IMR-90 (cell line): ENCODE results near the gene NINJ2. TPM values are rescaled to one million over a fixed set of nuclear protein-coding genes. Genes with fewer than 3 reads are reported as not detected.

Experiments
- ATAC-seq: fragments of 200-7000 bp; cut with Tn5 transposase; 2 replicates; pipeline ENCODE4 v1.9.1; 2020; ENCODE audit warnings: low read depth, mild to moderate bottlenecking, moderate library complexity
- BruUV-seq: library from RNA; stranded (reverse); fragments of 400-500 nt; replicated peaks from 2 replicates; lab custom pipeline; 2021; lab: Mats Ljungman, UMichigan
- CTCF ChIA-PET: fragments of 300-600 bp; formaldehyde crosslinking; extraction: SDS; loops from one replicate; lab custom pipeline; 2021; ENCODE audit warnings: antibody characterized with exemption; lab: Yijun Ruan, JAX
- POLR2A ChIA-PET: fragments of 300-600 bp; sonication (Branson Sonifier 250); formaldehyde crosslinking; loops from one replicate; lab custom pipeline; 2022; ENCODE audit warnings: antibody characterized with exemption; ENCODE audit not compliant: unreplicated experiment; lab: Charles Lee
- DNase-seq: peaks from one replicate; pipeline ENCODE4 v3.0.0; 2013
- H2AFZ ChIP-seq: replicated peaks from 2 replicates; pipeline ENCODE3; 2013; ENCODE audit warnings: low read length, mild to moderate bottlenecking; ENCODE audit not compliant: poor library complexity
- H2AK5ac ChIP-seq: 2 replicates; pipeline ENCODE4 v1.6.1; 2013; ENCODE audit warnings: low read depth, low read length, inconsistent platforms
- H2AK9ac ChIP-seq: replicated peaks from 2 replicates; pipeline ENCODE3; 2013; ENCODE audit warnings: mild to moderate bottlenecking, low read depth, low read length, moderate library complexity; ENCODE audit not compliant: poor library complexity
- H2BK120ac ChIP-seq: 2 replicates; pipeline ENCODE4 v1.6.1; 2013; ENCODE audit warnings: low read depth, low read length, inconsistent platforms
- H2BK15ac ChIP-seq: 3 replicates; pipeline ENCODE4 v1.6.1; 2013; ENCODE audit warnings: low read depth, low read length, inconsistent platforms
- H2BK20ac ChIP-seq: 2 replicates; pipeline ENCODE4 v1.6.1; 2013; ENCODE audit warnings: low read depth, mild to moderate bottlenecking, inconsistent platforms, low read length, moderate library complexity
- H2BK5ac ChIP-seq: 2 replicates; pipeline ENCODE4 v1.6.1; 2013; ENCODE audit warnings: mild to moderate bottlenecking, low read depth, low read length, inconsistent platforms; ENCODE audit not compliant: poor library complexity, severe bottlenecking
- H3K14ac ChIP-seq: replicated peaks from 2 replicates; pipeline ENCODE4 v1.6.1; 2013; ENCODE audit warnings: low read depth, low read length, inconsistent platforms
- H3K18ac ChIP-seq: 2 replicates; pipeline ENCODE4 v1.6.1; 2013; ENCODE audit warnings: low read depth, low read length, control low read depth
- H3K23ac ChIP-seq: 2 replicates; pipeline ENCODE4 v1.6.1; 2013; ENCODE audit warnings: low read depth, low read length, inconsistent platforms
- H3K27ac ChIP-seq: 2 replicates; pipeline ENCODE4 v1.5.1; 2013; ENCODE audit warnings: mild to moderate bottlenecking, control low read depth, low read length; ENCODE audit not compliant: insufficient read depth
- H3K27me3 ChIP-seq: 2 replicates; pipeline ENCODE4 v1.6.1; 2013; ENCODE audit warnings: low read length; ENCODE audit not compliant: control insufficient read depth, insufficient read depth
- H3K36me3 ChIP-seq: 2 replicates; pipeline ENCODE4 v1.6.1; 2013; ENCODE audit warnings: low read length, mixed read lengths; ENCODE audit not compliant: control insufficient read depth, insufficient read depth
- H3K4ac ChIP-seq: 2 replicates; pipeline ENCODE4 v1.6.1; 2013; ENCODE audit warnings: low read depth, low read length, inconsistent platforms
- H3K4me1 ChIP-seq: 2 replicates; pipeline ENCODE4 v1.6.1; 2013; ENCODE audit warnings: low read length, mixed read lengths; ENCODE audit not compliant: control insufficient read depth, insufficient read depth
- H3K4me2 ChIP-seq: 2 replicates; pipeline ENCODE4 v1.6.1; 2013; ENCODE audit warnings: low read depth, mild to moderate bottlenecking, control low read depth, low read length, moderate library complexity
- H3K4me3 ChIP-seq: 2 replicates; pipeline ENCODE4 v1.5.1; 2013; ENCODE audit warnings: low read depth, mild to moderate bottlenecking, control low read depth, low read length, moderate library complexity; ENCODE audit not compliant: insufficient read depth
- H3K56ac ChIP-seq: 2 replicates; pipeline ENCODE4 v1.6.1; 2013; ENCODE audit warnings: low read length, inconsistent platforms; ENCODE audit not compliant: insufficient read depth; ENCODE audit errors: extremely low read depth
- H3K79me1 ChIP-seq, 2 experiments: 2 replicates each; pipeline ENCODE4 v1.6.1; 2013; ENCODE audit warnings: low read length in 2 of 2, inconsistent platforms in 1 of 2, low read depth in 1 of 2
- H3K9ac ChIP-seq: 2 replicates; pipeline ENCODE4 v1.6.1; 2013; ENCODE audit warnings: low read depth, low read length, control low read depth
- H3K9me1 ChIP-seq: 2 replicates; pipeline ENCODE4 v1.6.1; 2013; ENCODE audit warnings: low read length, inconsistent platforms; ENCODE audit not compliant: insufficient read depth
- H3K9me3 ChIP-seq: 2 replicates; pipeline ENCODE4 v1.6.1; 2013; ENCODE audit warnings: low read length; ENCODE audit not compliant: control insufficient read depth, insufficient read depth
- H4K20me1 ChIP-seq: 2 replicates; pipeline ENCODE4 v1.6.1; 2013; ENCODE audit warnings: low read length, inconsistent platforms; ENCODE audit not compliant: insufficient read depth
- H4K5ac ChIP-seq: 2 replicates; pipeline ENCODE4 v1.6.1; 2013; ENCODE audit warnings: mild to moderate bottlenecking, low read depth, low read length, control low read depth
- H4K8ac ChIP-seq, 2 experiments: 2 replicates each; pipeline ENCODE4 v1.6.1; 2013; ENCODE audit warnings: low read depth in 2 of 2, low read length in 2 of 2, control low read depth in 1 of 2, inconsistent platforms in 1 of 2
- H4K91ac ChIP-seq: 2 replicates; pipeline ENCODE4 v1.6.1; 2013; ENCODE audit warnings: low read depth, low read length, inconsistent platforms; ENCODE audit not compliant: insufficient read depth
- BHLHE40 ChIP-seq: fragments of 150-350 bp; IDR thresholded peaks from 2 replicates; pipeline ENCODE4 v1.6.1; 2016; ENCODE audit warnings: mild to moderate bottlenecking, low read depth, low read length
- CHD1 ChIP-seq: IDR thresholded peaks from 2 replicates; pipeline ENCODE4 v1.6.1; 2012; ENCODE audit warnings: low read depth, low read length, improper control_type of control experiment
- CTCF ChIP-seq: conservative IDR thresholded peaks from 2 replicates; pipeline ENCODE4 v1.5.1; 2012; ENCODE audit warnings: mild to moderate bottlenecking, low read depth, low read length, improper control_type of control experiment
- FOS ChIP-seq: fragments of 150-350 bp; IDR thresholded peaks from 2 replicates; pipeline ENCODE4 v1.6.1; 2016; ENCODE audit warnings: low read depth, low read length
- MAFK ChIP-seq: IDR thresholded peaks from 2 replicates; pipeline ENCODE4 v1.6.1; 2012; ENCODE audit warnings: low read depth, low read length, improper control_type of control experiment
- MAZ ChIP-seq: IDR thresholded peaks from 2 replicates; pipeline ENCODE4 v1.6.1; 2012; ENCODE audit warnings: low read depth, mild to moderate bottlenecking, low read length, improper control_type of control experiment, moderate library complexity, borderline replicate concordance
- MXI1 ChIP-seq: IDR thresholded peaks from 2 replicates; pipeline ENCODE4 v1.6.1; 2012; ENCODE audit warnings: low read depth, mild to moderate bottlenecking, low read length, moderate library complexity, borderline replicate concordance
- NFE2L2 ChIP-seq: fragments of 150-350 bp; IDR thresholded peaks from 2 replicates; pipeline ENCODE4 v1.6.1; 2016; ENCODE audit warnings: low read depth, mild to moderate bottlenecking, low read length
- POLR2A ChIP-seq: IDR thresholded peaks from 2 replicates; pipeline ENCODE4 v1.6.1; 2012; ENCODE audit warnings: mild to moderate bottlenecking, low read depth, low read length
- RAD21 ChIP-seq: IDR thresholded peaks from 2 replicates; pipeline ENCODE4 v1.6.1; 2012; ENCODE audit warnings: low read length, improper control_type of control experiment
- RCOR1 ChIP-seq: IDR thresholded peaks from 2 replicates; pipeline ENCODE4 v1.6.1; 2012; ENCODE audit warnings: mild to moderate bottlenecking, low read length, improper control_type of control experiment; ENCODE audit not compliant: insufficient replicate concordance
- RFX5 ChIP-seq: IDR thresholded peaks from 2 replicates; pipeline ENCODE4 v1.8.0; 2012; ENCODE audit warnings: low read depth, mild to moderate bottlenecking, low read length, moderate library complexity
- SMC3 ChIP-seq: fragments of 150-350 bp; IDR thresholded peaks from 2 replicates; pipeline ENCODE4 v1.6.1; 2016; ENCODE audit warnings: low read depth, mild to moderate bottlenecking, antibody characterized with exemption, low read length, moderate library complexity
- WGBS, 2 experiments: methylation state at CpG; one replicate each; pipeline versions ENCODE4 v1.1.5 to v1.1.7; 2013; ENCODE audit warnings: missing lambda C conversion rate in 2 of 2; ENCODE audit not compliant: insufficient read length in 1 of 2; ENCODE audit errors: extremely low coverage in 2 of 2; 5-methylcytosine and 5-hydroxymethylcytosine counted together
- dilution Hi-C: fragments of 300-500 bp; cut with HindIII; formaldehyde crosslinking; loops from one replicate; pipeline ENCODE4 v1.14.3; 2018; ENCODE audit warnings: low sequenced_read_pairs; ENCODE audit not compliant: unreplicated experiment
- in situ Hi-C: fragments of 300-500 bp; cut with MboI; formaldehyde crosslinking; loops from 3 replicates; pipeline ENCODE4 v1.14.3; 2019; ENCODE audit warnings: low sequenced_read_pairs, inconsistent platforms, mixed read lengths
- intact Hi-C: fragments of 100-400 bp; cut with micrococcal nuclease; formaldehyde crosslinking; loops from 2 replicates; pipeline ENCODE4 v1.10.0; 2022
- polyA plus RNA-seq, 3 experiments: library from polyadenylated mRNA; depleted of rRNA; stranded (reverse); fragments of >200 nt; gene quantifications; 2 replicates each; pipeline ENCODE4 v1.2.3, GENCODE V29; 2012; ENCODE audit warnings: low replicate concordance in 1 of 3
- total RNA-seq: library from RNA; depleted of rRNA; stranded (reverse); fragments of >200 nt; gene quantifications from 2 replicates; pipeline ENCODE4 v1.2.3, GENCODE V29; 2012
- TF ChIP-seq, protein P1 (sequence below): fragments of 150-350 bp; IDR thresholded peaks from 2 replicates; pipeline ENCODE4 v1.6.1; 2017; ENCODE audit warnings: mild to moderate bottlenecking, antibody characterized with exemption, low read length, low read depth
- TF ChIP-seq, protein P2 (sequence below): fragments of 150-350 bp; IDR thresholded peaks from 2 replicates; pipeline ENCODE4 v1.6.1; 2016; ENCODE audit warnings: low read depth, mild to moderate bottlenecking, low read length, moderate library complexity, borderline replicate concordance

NINJ2 gene
- total and polyA plus RNA-seq, 2 of the 4 experiments (the other 2 are of a cell fraction) = not detected

DNA sequence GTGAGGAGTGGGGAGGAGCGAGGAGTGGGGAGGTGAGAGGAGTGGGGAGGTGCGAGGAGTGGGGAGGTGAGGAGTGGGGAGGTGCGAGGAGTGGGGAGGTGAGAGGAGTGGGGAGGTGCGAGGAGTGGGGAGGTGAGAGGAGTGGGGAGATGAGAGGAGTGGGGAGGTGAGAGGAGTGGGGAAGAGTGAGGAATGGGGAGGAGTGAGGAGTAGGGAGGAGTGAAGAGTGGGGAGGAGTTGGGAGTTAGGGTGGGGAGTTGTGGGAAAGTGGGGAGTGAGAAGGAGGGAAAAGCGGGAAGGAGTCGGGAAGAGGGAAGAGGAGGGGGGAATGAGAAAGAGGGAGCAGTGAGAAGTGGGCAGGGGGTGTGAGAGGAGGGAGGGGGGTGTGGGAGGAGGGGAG, 117.4 kb downstream of the NINJ2 start:
- in situ Hi-C loops = no loop called here
- H3K36me3 ChIP-seq = no peaks in the 10 kb centered on the region
- H4K91ac ChIP-seq = no peak overlapping the region
- no peaks in the 10 kb centered on the region for H3K9me3 ChIP-seq
- no peak overlapping the region for H3K4ac ChIP-seq
- no peak overlapping the region for H4K8ac ChIP-seq
- TF ChIP-seq SMC3 = no peak
- no peak for TF ChIP-seq MAFK
- TF ChIP-seq, protein P1, sequence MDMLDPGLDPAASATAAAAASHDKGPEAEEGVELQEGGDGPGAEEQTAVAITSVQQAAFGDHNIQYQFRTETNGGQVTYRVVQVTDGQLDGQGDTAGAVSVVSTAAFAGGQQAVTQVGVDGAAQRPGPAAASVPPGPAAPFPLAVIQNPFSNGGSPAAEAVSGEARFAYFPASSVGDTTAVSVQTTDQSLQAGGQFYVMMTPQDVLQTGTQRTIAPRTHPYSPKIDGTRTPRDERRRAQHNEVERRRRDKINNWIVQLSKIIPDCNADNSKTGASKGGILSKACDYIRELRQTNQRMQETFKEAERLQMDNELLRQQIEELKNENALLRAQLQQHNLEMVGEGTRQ = no peak
- no peak for TF ChIP-seq FOS
- no peak for TF ChIP-seq POLR2A
- no peak for TF ChIP-seq RAD21
- TF ChIP-seq CHD1 = no peak
- no peak for TF ChIP-seq MXI1
- no peak for TF ChIP-seq BHLHE40
- TF ChIP-seq RFX5 = no peak
- TF ChIP-seq MAZ = no peak
- TF ChIP-seq, protein P2, sequence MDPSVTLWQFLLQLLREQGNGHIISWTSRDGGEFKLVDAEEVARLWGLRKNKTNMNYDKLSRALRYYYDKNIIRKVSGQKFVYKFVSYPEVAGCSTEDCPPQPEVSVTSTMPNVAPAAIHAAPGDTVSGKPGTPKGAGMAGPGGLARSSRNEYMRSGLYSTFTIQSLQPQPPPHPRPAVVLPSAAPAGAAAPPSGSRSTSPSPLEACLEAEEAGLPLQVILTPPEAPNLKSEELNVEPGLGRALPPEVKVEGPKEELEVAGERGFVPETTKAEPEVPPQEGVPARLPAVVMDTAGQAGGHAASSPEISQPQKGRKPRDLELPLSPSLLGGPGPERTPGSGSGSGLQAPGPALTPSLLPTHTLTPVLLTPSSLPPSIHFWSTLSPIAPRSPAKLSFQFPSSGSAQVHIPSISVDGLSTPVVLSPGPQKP = no peak
- TF ChIP-seq RCOR1 = no peak
- no peak for TF ChIP-seq CTCF
- TF ChIP-seq NFE2L2 = no peak
- no peaks in the 10 kb centered on the region for H3K4me1 ChIP-seq
- H2AK9ac ChIP-seq = no peak overlapping the region
- intact Hi-C loops = loop anchor here (10.0 kb wide), 1 partner anchor 221 kb away; no protein-coding TSS in a partner anchor
- H2BK15ac ChIP-seq = no peak overlapping the region
- no peaks in the 10 kb centered on the region for H3K9me1 ChIP-seq
- no peaks in the 10 kb centered on the region for H4K20me1 ChIP-seq
- H4K5ac ChIP-seq = no peak overlapping the region
- WGBS, 2 experiments = 80 to 100% methylated on average over 1 to 2 of the region's 6 CpGs
- H2BK20ac ChIP-seq = no peak overlapping the region
- H3K18ac ChIP-seq = no peak overlapping the region
- no peak for ATAC-seq
- H3K14ac ChIP-seq = no peak overlapping the region
- ChIA-PET CTCF (interaction anchor here (1.5 kb wide), 1 partner anchor 103 kb away, joined by 4 read pairs; no protein-coding TSS in a partner anchor), POLR2A (no interaction called here)
- DNase-seq = no peak
- BruUV-seq = no TSS peak
- no peak overlapping the region for H2BK120ac ChIP-seq
- no peaks in the 10 kb centered on the region for H3K79me1 ChIP-seq
- no peak overlapping the region for H2AK5ac ChIP-seq
- no peak overlapping the region for H2BK5ac ChIP-seq
- H3K4me2 ChIP-seq = no peak overlapping the region
- no peak overlapping the region for H3K4me3 ChIP-seq
- H2AFZ ChIP-seq = no peak overlapping the region
- no peak overlapping the region for H3K56ac ChIP-seq
- dilution Hi-C loops = no loop called here
- no peak overlapping the region for H3K23ac ChIP-seq
- no peak overlapping the region for H3K9ac ChIP-seq
- no peak overlapping the region for H3K27ac ChIP-seq
- peaks cover 60% of the 10 kb centered on the region for H3K27me3 ChIP-seq
